MM.1S (cell line): ENCODE measurements around the gene INSC.

Experiments
- EZH2 ChIP-seq: fragments of 300-600 bp; sonication (generic); optimal IDR thresholded peaks from 2 replicates; pipeline ENCODE3; 2017; ENCODE audit warnings: low read depth, mild to moderate bottlenecking, antibody characterized with exemption, low read length, mixed read lengths
- EZH2phosphoT487 ChIP-seq: fragments of 300-600 bp; sonication (generic); IDR thresholded peaks from 2 replicates; pipeline ENCODE4 v1.6.1; 2018; ENCODE audit warnings: antibody characterized with exemption, low read length
- TF ChIP-seq, protein P1 (sequence below): fragments of 300-600 bp; sonication (generic); IDR thresholded peaks from 2 replicates; pipeline ENCODE4 v1.5.1; 2016; ENCODE audit warnings: antibody characterized with exemption, low read length, mixed read lengths

DNA sequence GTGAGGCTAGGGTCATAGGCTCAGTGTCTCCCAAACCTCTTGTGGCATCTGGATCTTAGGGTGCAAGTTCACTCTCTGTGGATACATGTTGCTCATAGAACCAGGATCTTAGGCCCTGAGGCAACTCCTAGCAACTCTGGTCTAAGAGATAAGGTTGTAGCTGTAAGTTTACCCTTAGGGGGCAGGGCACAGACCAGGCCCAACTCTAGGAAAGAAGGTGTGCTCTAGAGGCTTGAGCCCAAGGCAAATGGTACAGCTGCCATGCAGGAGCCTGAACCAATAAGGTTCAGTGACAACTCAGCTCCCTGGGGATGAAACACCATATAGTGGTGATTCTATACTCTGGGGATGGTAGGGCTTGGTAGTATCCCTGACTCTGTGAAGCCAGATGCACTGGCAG lies 23.5 kb upstream of the INSC start:
- TF ChIP-seq, protein P1, sequence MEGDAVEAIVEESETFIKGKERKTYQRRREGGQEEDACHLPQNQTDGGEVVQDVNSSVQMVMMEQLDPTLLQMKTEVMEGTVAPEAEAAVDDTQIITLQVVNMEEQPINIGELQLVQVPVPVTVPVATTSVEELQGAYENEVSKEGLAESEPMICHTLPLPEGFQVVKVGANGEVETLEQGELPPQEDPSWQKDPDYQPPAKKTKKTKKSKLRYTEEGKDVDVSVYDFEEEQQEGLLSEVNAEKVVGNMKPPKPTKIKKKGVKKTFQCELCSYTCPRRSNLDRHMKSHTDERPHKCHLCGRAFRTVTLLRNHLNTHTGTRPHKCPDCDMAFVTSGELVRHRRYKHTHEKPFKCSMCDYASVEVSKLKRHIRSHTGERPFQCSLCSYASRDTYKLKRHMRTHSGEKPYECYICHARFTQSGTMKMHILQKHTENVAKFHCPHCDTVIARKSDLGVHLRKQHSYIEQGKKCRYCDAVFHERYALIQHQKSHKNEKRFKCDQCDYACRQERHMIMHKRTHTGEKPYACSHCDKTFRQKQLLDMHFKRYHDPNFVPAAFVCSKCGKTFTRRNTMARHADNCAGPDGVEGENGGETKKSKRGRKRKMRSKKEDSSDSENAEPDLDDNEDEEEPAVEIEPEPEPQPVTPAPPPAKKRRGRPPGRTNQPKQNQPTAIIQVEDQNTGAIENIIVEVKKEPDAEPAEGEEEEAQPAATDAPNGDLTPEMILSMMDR: no peak
- TF ChIP-seq EZH2 (no peak), EZH2phosphoT487 (no peak)
